SK-N-SH treated with all-trans-retinoic acid at 6 μM for 48 hours (cell line): ENCODE results near the gene SURF4.

Source experiments
- ARNTL ChIP-seq: fragments of 450-650 bp; formaldehyde crosslinking; IDR thresholded peaks from 2 replicates; pipeline ENCODE4 v1.5.0; 2020; ENCODE audit warnings: low read depth, mild to moderate bottlenecking, moderate library complexity, borderline replicate concordance
- ESRRG ChIP-seq: fragments of 250-450 bp; sonication (Bioruptor Pico); IDR thresholded peaks from 2 replicates; pipeline ENCODE4 v1.6.1; 2021; ENCODE audit warnings: mild to moderate bottlenecking
- GLIS3 ChIP-seq: fragments of 250-450 bp; sonication (Bioruptor Pico); IDR thresholded peaks from 2 replicates; pipeline ENCODE4 v1.5.0; 2020; ENCODE audit warnings: mild to moderate bottlenecking, moderate library complexity
- OSR1 ChIP-seq: fragments of 250-450 bp; sonication (Bioruptor Pico); IDR thresholded peaks from 2 replicates; pipeline ENCODE4 v1.8.0; 2022; ENCODE audit warnings: moderate library complexity, mild to moderate bottlenecking, inconsistent platforms
- SNAI2 ChIP-seq: fragments of 250-450 bp; sonication (Bioruptor Pico); IDR thresholded peaks from 2 replicates; pipeline ENCODE4 v1.5.0; 2020; ENCODE audit warnings: mild to moderate bottlenecking, moderate library complexity
- ZC3H10 ChIP-seq: fragments of 250-450 bp; sonication (Bioruptor Pico); IDR thresholded peaks from 2 replicates; pipeline ENCODE4 v1.5.1; 2021; ENCODE audit warnings: mild to moderate bottlenecking, moderate library complexity
- ZFP3 ChIP-seq: fragments of 250-450 bp; sonication (Bioruptor Pico); IDR thresholded peaks from 2 replicates; pipeline ENCODE4 v1.5.0; 2020; ENCODE audit warnings: mild to moderate bottlenecking, moderate library complexity
- ZFP30 ChIP-seq: fragments of 450-650 bp; formaldehyde crosslinking; IDR thresholded peaks from 2 replicates; pipeline ENCODE4 v1.5.0; 2022; ENCODE audit warnings: mild to moderate bottlenecking, moderate library complexity
- TF ChIP-seq, protein P1 (sequence below): fragments of 250-450 bp; sonication (Bioruptor Pico); IDR thresholded peaks from 2 replicates; pipeline ENCODE4 v1.8.0; 2020; ENCODE audit warnings: mild to moderate bottlenecking, moderate library complexity, borderline replicate concordance
- TF ChIP-seq, protein P2 (sequence below): fragments of 250-450 bp; sonication (Bioruptor Pico); IDR thresholded peaks from 2 replicates; pipeline ENCODE4 v1.5.1; 2020; ENCODE audit warnings: low read depth, mild to moderate bottlenecking, moderate library complexity
- TF ChIP-seq, protein P3 (sequence below): fragments of 250-450 bp; sonication (Bioruptor Pico); IDR thresholded peaks from 2 replicates; pipeline ENCODE4 v1.5.0; 2020; ENCODE audit warnings: mild to moderate bottlenecking, moderate library complexity

DNA sequence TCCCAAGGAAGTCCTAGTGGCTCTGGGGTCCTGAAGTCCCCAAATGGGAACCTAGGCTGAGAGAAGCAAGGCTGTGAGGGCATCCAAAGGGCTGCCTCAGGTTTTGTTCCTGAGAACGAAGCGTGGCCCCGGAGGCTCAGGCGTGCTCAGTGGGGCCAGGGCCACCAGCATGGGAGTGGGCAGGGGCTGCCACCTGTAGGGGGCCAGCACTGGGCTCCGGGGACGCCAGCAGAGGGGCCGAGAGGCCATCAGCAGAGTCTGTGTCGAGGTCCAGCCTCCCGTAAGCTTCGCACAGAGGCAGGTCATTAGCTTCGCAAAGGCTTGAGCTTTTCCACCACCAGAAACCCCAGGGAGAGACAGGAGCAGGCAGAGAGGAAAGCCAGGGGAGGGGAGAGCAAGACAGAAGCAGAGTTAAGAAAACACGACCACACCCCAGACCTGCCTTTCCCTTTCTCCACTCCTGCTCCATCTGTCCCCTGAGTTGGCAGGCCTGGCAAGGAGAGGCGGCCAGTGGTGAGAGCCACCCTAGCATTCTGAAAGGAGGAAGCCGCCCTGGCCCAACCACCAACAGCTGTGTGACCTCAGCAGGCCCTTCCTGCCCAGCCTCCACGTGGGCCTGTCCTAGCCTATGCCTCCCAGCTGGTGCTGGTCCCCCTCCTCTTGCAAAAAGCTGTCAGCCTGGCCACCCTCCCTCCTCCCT lies 34.3 kb downstream of the SURF4 start:
- TF ChIP-seq ARNTL (no peak), ESRRG (CRISPR knock-in tag) (no peak), ZFP30 (CRISPR knock-in tag) (no peak), SNAI2 (CRISPR knock-in tag) (no peak), GLIS3 (CRISPR knock-in tag) (no peak), ZFP3 (no peak), OSR1 (CRISPR knock-in tag) (no peak), ZC3H10 (CRISPR knock-in tag) (no peak)
- TF ChIP-seq, protein P1, sequence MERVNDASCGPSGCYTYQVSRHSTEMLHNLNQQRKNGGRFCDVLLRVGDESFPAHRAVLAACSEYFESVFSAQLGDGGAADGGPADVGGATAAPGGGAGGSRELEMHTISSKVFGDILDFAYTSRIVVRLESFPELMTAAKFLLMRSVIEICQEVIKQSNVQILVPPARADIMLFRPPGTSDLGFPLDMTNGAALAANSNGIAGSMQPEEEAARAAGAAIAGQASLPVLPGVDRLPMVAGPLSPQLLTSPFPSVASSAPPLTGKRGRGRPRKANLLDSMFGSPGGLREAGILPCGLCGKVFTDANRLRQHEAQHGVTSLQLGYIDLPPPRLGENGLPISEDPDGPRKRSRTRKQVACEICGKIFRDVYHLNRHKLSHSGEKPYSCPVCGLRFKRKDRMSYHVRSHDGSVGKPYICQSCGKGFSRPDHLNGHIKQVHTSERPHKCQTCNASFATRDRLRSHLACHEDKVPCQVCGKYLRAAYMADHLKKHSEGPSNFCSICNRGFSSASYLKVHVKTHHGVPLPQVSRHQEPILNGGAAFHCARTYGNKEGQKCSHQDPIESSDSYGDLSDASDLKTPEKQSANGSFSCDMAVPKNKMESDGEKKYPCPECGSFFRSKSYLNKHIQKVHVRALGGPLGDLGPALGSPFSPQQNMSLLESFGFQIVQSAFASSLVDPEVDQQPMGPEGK (CRISPR knock-in tag): no peak
- TF ChIP-seq, protein P2, sequence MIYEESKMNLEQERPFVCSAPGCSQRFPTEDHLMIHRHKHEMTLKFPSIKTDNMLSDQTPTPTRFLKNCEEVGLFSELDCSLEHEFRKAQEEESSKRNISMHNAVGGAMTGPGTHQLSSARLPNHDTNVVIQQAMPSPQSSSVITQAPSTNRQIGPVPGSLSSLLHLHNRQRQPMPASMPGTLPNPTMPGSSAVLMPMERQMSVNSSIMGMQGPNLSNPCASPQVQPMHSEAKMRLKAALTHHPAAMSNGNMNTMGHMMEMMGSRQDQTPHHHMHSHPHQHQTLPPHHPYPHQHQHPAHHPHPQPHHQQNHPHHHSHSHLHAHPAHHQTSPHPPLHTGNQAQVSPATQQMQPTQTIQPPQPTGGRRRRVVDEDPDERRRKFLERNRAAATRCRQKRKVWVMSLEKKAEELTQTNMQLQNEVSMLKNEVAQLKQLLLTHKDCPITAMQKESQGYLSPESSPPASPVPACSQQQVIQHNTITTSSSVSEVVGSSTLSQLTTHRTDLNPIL (CRISPR knock-in tag): no peak
- TF ChIP-seq, protein P3, sequence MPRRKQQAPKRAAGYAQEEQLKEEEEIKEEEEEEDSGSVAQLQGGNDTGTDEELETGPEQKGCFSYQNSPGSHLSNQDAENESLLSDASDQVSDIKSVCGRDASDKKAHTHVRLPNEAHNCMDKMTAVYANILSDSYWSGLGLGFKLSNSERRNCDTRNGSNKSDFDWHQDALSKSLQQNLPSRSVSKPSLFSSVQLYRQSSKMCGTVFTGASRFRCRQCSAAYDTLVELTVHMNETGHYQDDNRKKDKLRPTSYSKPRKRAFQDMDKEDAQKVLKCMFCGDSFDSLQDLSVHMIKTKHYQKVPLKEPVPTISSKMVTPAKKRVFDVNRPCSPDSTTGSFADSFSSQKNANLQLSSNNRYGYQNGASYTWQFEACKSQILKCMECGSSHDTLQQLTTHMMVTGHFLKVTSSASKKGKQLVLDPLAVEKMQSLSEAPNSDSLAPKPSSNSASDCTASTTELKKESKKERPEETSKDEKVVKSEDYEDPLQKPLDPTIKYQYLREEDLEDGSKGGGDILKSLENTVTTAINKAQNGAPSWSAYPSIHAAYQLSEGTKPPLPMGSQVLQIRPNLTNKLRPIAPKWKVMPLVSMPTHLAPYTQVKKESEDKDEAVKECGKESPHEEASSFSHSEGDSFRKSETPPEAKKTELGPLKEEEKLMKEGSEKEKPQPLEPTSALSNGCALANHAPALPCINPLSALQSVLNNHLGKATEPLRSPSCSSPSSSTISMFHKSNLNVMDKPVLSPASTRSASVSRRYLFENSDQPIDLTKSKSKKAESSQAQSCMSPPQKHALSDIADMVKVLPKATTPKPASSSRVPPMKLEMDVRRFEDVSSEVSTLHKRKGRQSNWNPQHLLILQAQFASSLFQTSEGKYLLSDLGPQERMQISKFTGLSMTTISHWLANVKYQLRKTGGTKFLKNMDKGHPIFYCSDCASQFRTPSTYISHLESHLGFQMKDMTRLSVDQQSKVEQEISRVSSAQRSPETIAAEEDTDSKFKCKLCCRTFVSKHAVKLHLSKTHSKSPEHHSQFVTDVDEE: no peak
